NCI-H2171 (cell line): ENCODE data around the gene PLEKHG4B.
"Not testable (repeated sequence)": the region's sequence is repeated elsewhere in the genome, so short reads cannot be mapped to it uniquely, and the experiment has no call there.

Experiments
- DNase-seq: peaks from one replicate; lab custom pipeline; 2025; lab: John Stamatoyannopoulos, UW

The PLEKHG4B gene

GRCh38 chr5:95241-95980 is 3.4 kb downstream of the PLEKHG4B start:
- DNase-seq, result no peak

GRCh38 chr5:96976-97660 is 5.2 kb downstream of the PLEKHG4B start:
- no peak for DNase-seq

- DNase-seq, result no peak
These were observed 7.8 kb downstream of the PLEKHG4B start for GRCh38 chr5:99815-100214.

- no peak for DNase-seq
These were observed 10.6 kb downstream of the PLEKHG4B start for GRCh38 chr5:102411-103043.

GRCh38 chr5:104106-104505 is 12.1 kb downstream of the PLEKHG4B start:
- not testable (repeated sequence) for DNase-seq

GRCh38 chr5:104778-105296 is 12.9 kb downstream of the PLEKHG4B start:
- DNase-seq, result no peak

- DNase-seq, result peak; percentile 5
These were observed 13.6 kb downstream of the PLEKHG4B start for GRCh38 chr5:105504-106070.

- no peak for DNase-seq
These were observed 14.6 kb downstream of the PLEKHG4B start for GRCh38 chr5:106587-106986.

- DNase-seq, result no peak
These were observed 15.6 kb downstream of the PLEKHG4B start for GRCh38 chr5:107526-107925.

GRCh38 chr5:109826-110225 is 17.9 kb downstream of the PLEKHG4B start:
- DNase-seq, result no peak

GRCh38 chr5:110270-110888 is 18.4 kb downstream of the PLEKHG4B start:
- no peak for DNase-seq

GRCh38 chr5:111171-111570 is 19.2 kb downstream of the PLEKHG4B start:
- DNase-seq, result no peak

GRCh38 chr5:119486-120097 is 27.6 kb downstream of the PLEKHG4B start:
- no peak for DNase-seq

- DNase-seq, result peak; percentile 4
These were observed 29.5 kb downstream of the PLEKHG4B start for GRCh38 chr5:121432-121831.

GRCh38 chr5:125815-126214 is 33.8 kb downstream of the PLEKHG4B start:
- DNase-seq, result no peak

- no peak for DNase-seq
These were observed 34.8 kb downstream of the PLEKHG4B start for GRCh38 chr5:126806-127205.

GRCh38 chr5:127886-128285 is 35.9 kb downstream of the PLEKHG4B start:
- no peak for DNase-seq

- no peak for DNase-seq
These were observed 36.5 kb downstream of the PLEKHG4B start for GRCh38 chr5:128446-128845.

- DNase-seq, result no peak
These were observed 37.2 kb downstream of the PLEKHG4B start for GRCh38 chr5:129148-129547.

- no peak for DNase-seq
These were observed 37.9 kb downstream of the PLEKHG4B start for GRCh38 chr5:129820-130219.

- DNase-seq, result no peak
These were observed 38.7 kb downstream of the PLEKHG4B start for GRCh38 chr5:130601-131131.
